Measurements from ENCODE around the gene OSMR. TPM values are rescaled to one million over a fixed set of nuclear protein-coding genes. Genes with fewer than 3 reads are reported as not detected.
"Not testable (repeated sequence)": the region's sequence is repeated elsewhere in the genome, so short reads cannot be mapped to it uniquely, and the experiment has no call there.

OSMR gene
- total RNA-seq, 1 donor from 2014 or later, result 0.19 TPM

- H3K9me3 Mint-ChIP-seq (ENCODE audit: low read depth), result peaks cover 12% of the 10 kb centered on the region
- peaks cover 7% of the 10 kb centered on the region for H3K4me1 Mint-ChIP-seq (ENCODE audit: low read depth)
- no peaks in the 10 kb centered on the region for H3K36me3 Mint-ChIP-seq (ENCODE audit: insufficient read depth)
- H3K27me3 Mint-ChIP-seq, result peaks cover 5% of the 10 kb centered on the region
- no peak for DNase-seq (ENCODE audit: low spot score, unreplicated experiment)
- H3K4me3 Mint-ChIP-seq (ENCODE audit: low read depth), result no peak overlapping the region
- TF ChIP-seq CTCF (IDR thresholded peaks at IDR 0.05; ENCODE audit: unreplicated experiment), result no peak
- H3K27ac Mint-ChIP-seq, result no peak overlapping the region
These were observed 8.1 kb downstream of the OSMR start for GRCh38 chr5:38853753-38854470.

DNA sequence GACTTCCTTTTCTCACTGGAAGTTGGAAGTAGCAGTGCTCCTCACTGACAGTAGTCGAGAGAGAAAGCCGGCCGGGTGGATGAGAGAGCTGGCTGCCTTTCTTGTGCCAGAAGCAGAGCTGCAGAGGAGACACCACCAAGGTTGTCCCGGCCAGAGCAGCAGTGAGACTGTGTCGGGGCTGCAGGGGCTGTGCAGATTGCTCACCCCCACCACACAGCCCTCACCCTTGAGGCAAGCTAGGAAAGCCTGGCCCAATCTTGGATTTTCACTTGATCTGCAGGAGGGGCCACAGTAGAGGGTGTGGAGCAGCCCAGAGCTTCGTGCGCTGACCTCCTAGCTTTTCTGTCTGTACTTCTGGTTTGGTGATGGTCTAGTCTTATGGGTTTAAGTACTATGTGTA lies 9.1 kb downstream of the OSMR start:
- no peak overlapping the region for H3K27ac Mint-ChIP-seq
- TF ChIP-seq CTCF (IDR thresholded peaks at IDR 0.05; ENCODE audit: unreplicated experiment), result no peak

DNA sequence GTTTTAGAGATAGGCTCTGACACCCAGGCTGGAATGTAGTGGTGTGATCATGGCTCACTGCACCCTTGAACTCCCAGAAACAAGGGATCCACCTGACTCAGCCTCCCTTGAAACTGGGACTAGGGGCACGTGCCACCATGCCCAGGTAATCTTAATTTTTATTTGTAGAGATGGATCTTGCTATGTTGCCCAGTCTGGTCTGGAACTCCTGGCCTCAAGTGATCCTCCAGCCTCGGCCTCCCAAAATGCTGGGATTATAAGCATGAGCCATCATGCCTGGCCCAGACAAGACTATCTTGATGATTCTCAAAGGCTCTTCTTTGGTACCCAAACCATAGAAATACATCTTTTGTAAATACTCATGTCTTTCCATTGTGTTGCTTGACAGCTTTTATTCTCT lies 10.8 kb downstream of the OSMR start:
- TF ChIP-seq CTCF (IDR thresholded peaks at IDR 0.05; ENCODE audit: unreplicated experiment), result no peak
- Mint-ChIP-seq H3K27ac (no peak overlapping the region), H3K4me1 (ENCODE audit: low read depth) (peaks cover 7% of the 10 kb centered on the region), H3K4me3 (ENCODE audit: low read depth) (no peak overlapping the region), H3K9me3 (ENCODE audit: low read depth) (peaks cover 26% of the 10 kb centered on the region), H3K36me3 (ENCODE audit: insufficient read depth) (no peaks in the 10 kb centered on the region), H3K27me3 (peaks cover 4% of the 10 kb centered on the region)
- DNase-seq (ENCODE audit: low spot score, unreplicated experiment), result no peak

More for the DNA sequence above, 9.1 kb downstream of the OSMR start:
- Mint-ChIP-seq H3K36me3 (ENCODE audit: insufficient read depth) (no peaks in the 10 kb centered on the region), H3K9me3 (ENCODE audit: low read depth) (peaks cover 22% of the 10 kb centered on the region), H3K27me3 (peaks cover 4% of the 10 kb centered on the region), H3K4me3 (ENCODE audit: low read depth) (no peak overlapping the region), H3K4me1 (ENCODE audit: low read depth) (peaks cover 7% of the 10 kb centered on the region)
- DNase-seq (ENCODE audit: low spot score, unreplicated experiment), result no peak

GRCh38 chr5:38858839-38859238 lies 13.0 kb downstream of the OSMR start:
- no peak for TF ChIP-seq CTCF (IDR thresholded peaks at IDR 0.05; ENCODE audit: unreplicated experiment)
- Mint-ChIP-seq H3K4me3 (ENCODE audit: low read depth) (no peak overlapping the region), H3K4me1 (ENCODE audit: low read depth) (peaks cover 7% of the 10 kb centered on the region), H3K27me3 (peaks cover 4% of the 10 kb centered on the region), H3K27ac (no peak overlapping the region), H3K9me3 (ENCODE audit: low read depth) (peaks cover 23% of the 10 kb centered on the region), H3K36me3 (ENCODE audit: insufficient read depth) (peaks cover 2% of the 10 kb centered on the region)
- DNase-seq (ENCODE audit: low spot score, unreplicated experiment), result no peak

GRCh38 chr5:38861986-38862770 lies 16.4 kb downstream of the OSMR start:
- not testable (repeated sequence) for H3K27me3 Mint-ChIP-seq; H3K4me1 Mint-ChIP-seq (ENCODE audit: low read depth); DNase-seq (ENCODE audit: low spot score, unreplicated experiment); H3K36me3 Mint-ChIP-seq (ENCODE audit: insufficient read depth); H3K4me3 Mint-ChIP-seq (ENCODE audit: low read depth); H3K27ac Mint-ChIP-seq
- peaks cover 37% of the 10 kb centered on the region for H3K9me3 Mint-ChIP-seq (ENCODE audit: low read depth)

All from progenitor cell of endocrine pancreas (in vitro differentiated cells).